Hematopoietic multipotent progenitor cell treated with erythropoietin and hydrocortisone succinate and interleukin-3 and kit ligand, for 8 days (in vitro differentiated cells): Measurements from ENCODE around the gene CCDC102A.
A peak's percentile ranks its signal among the peaks of the same experiment; 100 is the strongest.

Experiments
- DNase-seq: peaks from one replicate; pipeline ENCODE4 v3.0.0-alpha.2; 2015

CCDC102A gene

GRCh38 chr16:57476546-57477410 is 59.6 kb downstream of the CCDC102A start:
- DNase-seq: peak; percentile 10

DNA sequence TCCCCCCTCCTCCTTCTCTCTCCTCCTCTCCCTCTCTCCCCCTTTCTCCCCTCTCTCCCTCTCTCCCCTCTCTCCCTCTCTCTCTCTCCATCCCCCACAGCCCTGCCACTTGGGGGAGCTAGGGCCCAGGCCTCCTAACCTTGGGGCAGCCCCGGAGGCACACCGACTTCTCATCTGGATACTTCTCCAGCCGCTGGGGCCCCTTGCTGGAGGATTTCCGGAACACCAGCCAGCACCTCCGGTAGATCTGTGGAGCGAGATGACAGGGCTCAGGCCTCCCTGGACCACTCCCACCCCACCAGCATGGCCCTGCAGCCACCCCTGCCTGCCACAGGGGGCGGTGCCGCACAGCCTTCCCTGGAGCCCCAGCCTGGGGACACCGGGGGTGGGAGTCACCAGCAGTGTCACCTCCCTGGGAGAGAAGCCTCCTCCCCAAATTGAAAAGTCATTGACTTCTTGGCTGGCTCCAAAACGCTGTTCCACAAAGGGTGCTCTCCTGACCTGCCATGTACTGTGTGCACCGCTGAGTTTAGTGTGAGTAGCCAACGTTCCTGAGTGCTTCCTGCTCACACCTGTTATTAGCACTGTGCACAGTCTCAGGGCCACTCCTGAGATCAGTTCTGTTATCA is 60.5 kb downstream of the CCDC102A start:
- DNase-seq: peak; percentile 57

DNA sequence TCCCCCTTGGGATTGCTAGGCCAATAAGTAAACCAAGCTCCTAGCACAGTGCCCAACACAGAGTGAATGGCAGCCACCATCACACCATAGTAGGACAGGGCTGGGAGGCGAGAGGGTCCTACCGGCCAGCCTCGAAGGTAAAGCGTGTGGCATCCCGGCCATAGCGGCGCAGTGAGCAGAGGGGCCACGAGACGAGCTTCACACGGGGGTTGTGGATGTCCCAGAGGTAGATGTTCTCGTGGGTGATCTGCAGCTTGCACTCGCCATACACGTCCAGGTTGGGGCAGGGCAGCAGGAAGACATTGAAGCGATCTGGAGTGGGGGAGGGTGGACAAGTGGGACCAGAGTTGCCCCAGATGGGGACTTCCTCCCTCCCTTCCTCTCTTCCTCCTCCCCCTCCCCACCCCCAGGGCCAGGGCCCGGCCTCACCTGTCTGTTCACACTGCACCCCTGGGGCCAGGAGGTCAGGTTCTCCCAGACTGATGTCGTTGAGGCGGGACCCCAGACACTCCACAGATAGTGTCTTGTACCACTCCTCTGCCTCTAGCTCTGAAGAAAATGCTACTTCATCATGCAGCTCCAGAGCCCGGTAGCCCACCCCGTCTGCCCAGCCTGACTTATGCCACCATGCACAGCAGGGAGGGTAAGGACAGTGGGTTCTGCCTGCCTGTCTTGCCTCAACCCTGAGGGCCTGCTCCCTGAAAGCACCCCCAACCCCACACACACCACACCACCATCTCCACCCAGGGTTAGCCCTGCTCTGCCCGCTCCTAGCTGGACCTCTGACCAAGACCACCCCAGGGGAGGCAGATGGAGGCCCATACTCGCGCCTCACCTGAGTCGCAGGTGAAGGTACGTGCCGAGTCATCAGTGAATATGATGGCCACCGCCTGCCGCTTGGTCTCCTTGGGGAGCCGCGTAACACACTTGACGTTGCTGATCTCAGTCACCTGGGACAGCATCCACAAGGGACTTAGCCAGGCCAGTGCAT is 61.4 kb downstream of the CCDC102A start:
- no peak for DNase-seq

- no peak for DNase-seq
These were observed 62.5 kb downstream of the CCDC102A start for GRCh38 chr16:57473906-57474305.

DNA sequence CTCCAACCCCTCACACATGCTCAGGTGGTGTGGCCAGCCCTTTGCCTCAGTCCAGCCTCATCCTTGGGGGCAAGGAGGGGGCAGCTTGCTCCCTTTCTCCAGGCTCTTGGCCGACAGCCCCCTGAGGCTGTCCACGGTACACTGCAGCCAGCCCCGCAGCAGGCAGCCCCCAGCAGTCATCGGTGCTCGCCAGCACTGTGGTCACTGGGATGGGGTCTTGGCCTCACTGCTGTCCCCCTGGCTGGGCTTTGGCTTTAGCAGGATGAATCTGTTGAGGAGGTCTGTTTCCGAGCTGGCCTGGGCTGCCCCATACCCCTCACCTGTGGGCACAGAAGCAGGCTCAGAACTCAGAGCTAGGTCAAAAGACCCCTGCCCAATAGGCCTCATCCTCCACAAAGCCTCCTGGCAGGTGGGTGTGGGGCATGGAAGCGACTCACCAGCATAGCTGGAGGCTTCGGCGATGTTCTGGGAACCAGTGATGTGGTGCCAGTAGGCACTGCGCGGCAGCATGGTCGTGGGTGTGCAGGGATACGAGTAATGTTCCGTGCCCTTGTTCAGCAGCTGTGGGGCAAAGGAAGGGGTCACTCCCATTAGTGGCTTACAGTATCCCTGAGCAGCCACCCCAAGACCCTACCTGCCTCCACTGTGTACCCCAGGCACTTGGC is 63.1 kb downstream of the CCDC102A start:
- DNase-seq: no peak

DNA sequence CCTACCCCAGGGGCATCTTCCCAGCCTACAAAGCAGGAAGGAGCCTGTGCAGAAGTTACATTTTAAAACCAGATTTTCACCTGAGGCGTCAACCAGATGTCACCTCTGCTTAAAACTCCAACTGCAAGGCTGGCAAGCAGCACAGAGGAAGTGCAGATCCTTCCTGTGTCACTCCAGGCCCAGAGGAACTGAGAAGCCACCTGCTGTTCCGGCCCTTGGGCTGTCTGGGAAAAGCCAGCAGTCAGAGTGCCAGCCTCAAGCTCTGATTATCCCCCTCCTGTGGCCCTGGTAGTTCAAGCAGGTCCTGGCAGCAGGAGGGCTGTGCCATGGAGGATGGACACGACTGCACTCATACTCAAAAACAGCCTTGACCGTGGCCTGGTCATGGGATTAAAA is 63.7 kb downstream of the CCDC102A start:
- DNase-seq: no peak

DNA sequence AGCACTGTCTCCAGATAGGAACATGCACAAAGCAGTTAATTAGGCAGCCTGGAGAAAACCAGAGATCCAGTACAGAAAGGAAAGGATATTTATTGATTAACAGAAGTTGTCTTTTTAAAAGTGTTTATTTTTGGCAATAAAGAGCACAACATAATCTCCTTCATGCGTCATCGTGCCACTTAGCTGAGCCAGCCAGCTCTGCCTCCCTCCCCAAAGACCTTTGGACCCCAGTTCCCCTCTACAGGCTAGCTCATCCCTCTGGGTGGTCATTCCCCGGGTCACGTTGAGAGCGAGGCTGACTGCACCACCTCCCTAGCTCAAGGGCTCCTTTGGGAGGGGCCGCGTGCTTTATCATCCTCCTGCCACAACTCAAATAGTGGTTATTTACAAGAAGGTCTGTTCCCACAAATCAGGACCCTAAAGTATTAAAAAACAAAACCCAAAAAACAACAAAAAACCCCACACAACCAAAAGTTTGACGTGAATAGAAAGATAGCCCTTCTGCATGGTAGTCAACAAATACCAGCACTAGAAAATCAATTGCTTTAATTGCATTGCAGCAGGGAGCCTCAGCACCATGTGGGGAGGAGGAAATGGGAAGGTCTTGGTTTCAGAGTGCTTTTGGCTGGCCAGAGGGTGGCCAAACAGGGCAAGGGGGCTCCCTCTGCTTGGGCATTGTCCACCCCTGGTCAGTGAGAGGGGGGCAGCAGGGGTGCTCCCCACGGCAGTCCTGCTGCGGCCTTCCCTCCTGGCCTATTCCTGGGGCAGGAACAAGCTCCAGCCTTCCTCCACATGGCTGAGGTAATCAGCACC is 64.3 kb downstream of the CCDC102A start:
- no peak for DNase-seq

DNA sequence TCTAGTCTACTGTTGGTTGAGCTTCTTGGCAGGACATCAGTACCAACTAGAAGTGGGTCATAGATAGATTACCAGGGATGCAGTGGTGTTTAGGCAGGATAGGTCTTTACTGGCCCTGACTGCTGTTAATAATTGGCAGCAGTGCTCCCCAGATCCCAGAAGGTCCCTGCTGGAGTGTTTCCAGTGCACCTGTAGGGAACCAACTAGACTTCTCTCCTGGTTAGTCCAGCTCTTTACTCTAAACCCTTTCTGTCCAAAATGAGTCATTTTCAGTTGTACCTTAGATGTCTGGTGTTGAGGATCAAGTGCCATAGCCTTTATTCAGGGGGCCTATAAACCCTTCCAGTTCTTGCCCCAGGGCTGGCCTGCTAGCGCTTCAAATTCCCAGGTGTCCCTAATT is 65.2 kb downstream of the CCDC102A start:
- DNase-seq: no peak

- DNase-seq: no peak
These were observed 65.7 kb downstream of the CCDC102A start for GRCh38 chr16:57470711-57471110.

- peak; percentile 20 for DNase-seq
These were observed 66.4 kb downstream of the CCDC102A start for GRCh38 chr16:57469917-57470470.

- DNase-seq: no peak
These were observed 67.3 kb downstream of the CCDC102A start for GRCh38 chr16:57469046-57469445.

DNA sequence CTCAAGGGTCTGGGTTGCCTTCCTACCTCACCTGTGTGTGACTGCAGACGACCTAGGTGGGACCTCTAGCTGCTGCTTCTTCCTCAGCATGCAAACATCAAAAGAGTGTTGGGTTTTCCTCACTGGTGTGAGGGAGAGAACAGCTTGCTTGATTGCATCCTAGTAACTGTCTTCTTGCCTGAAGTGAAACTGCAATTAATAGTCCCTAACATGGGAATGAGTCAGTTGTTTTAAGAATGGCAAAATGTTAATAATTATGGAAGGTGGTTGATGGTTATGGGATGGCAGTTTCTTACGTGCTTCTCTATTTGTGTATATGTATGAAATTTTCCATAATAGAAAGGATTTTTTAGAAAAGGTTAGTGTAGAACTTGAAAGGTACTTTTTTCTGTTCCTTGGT is 68.0 kb downstream of the CCDC102A start:
- DNase-seq: no peak

- DNase-seq: no peak
These were observed 71.8 kb downstream of the CCDC102A start for GRCh38 chr16:57464523-57464922.

DNA sequence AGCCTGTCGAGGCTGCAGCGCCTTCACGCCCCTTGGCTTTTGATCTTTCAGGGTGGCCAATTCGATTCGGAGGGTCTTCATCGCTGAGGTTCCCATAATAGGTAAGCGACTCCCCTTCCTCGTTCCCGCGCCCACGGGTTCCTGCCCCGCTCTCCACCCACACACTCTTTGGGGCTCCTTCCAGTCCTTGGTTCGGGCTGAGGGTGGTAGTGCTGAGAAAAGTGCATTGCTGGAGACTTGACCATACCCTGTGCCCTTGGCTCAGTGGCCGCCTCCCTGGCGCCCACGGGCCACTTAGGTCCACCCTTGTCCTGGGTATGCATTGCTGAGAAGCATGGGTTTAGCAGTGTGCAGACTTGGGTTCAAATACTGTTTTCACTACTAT is 73.4 kb downstream of the CCDC102A start:
- no peak for DNase-seq

DNA sequence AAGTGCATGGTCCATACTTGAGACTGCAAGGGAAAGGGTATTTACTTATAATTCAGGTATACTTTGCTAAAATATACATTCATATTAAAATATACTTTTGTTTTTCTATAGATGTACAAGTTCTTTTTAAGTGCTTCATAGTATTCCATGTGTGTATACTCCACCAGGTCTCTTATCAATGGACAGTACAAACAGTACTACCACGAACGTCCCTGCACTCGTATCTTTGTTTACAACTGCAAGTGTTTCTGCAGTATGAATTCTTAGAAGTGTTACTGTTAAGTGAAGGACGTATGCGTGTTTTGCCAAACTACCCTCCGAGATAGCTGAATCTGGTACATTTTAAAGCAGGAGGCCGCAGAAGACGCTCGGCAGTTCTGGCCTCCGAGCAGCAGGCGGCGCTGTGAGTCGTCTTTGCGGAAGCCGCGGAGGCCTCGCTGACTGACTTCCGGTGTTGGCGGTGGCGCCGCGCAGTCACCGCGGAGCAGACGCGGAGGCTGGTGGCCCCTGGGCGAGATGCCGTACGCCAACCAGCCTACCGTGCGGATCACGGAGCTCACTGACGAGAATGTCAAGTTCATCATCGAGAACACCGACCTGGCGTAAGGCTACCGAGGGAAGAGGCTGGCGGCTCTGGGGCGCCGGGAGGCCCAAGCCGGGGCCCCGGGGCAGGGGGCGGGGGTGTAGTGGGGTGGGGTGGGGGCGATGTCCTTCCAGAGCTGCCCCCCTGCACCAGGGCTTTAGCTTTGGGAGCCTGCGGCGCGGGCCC is 74.0 kb downstream of the CCDC102A start, which contains the start of gene POLR2C:
TSS of gene POLR2C (plus strand) at position 471 of the 769 bp plus-strand sequence. CDS start at position 517, 46 bp downstream.
- peak; percentile 85 for DNase-seq
